ENCODE results near the gene EHBP1.

EHBP1 gene

DNA sequence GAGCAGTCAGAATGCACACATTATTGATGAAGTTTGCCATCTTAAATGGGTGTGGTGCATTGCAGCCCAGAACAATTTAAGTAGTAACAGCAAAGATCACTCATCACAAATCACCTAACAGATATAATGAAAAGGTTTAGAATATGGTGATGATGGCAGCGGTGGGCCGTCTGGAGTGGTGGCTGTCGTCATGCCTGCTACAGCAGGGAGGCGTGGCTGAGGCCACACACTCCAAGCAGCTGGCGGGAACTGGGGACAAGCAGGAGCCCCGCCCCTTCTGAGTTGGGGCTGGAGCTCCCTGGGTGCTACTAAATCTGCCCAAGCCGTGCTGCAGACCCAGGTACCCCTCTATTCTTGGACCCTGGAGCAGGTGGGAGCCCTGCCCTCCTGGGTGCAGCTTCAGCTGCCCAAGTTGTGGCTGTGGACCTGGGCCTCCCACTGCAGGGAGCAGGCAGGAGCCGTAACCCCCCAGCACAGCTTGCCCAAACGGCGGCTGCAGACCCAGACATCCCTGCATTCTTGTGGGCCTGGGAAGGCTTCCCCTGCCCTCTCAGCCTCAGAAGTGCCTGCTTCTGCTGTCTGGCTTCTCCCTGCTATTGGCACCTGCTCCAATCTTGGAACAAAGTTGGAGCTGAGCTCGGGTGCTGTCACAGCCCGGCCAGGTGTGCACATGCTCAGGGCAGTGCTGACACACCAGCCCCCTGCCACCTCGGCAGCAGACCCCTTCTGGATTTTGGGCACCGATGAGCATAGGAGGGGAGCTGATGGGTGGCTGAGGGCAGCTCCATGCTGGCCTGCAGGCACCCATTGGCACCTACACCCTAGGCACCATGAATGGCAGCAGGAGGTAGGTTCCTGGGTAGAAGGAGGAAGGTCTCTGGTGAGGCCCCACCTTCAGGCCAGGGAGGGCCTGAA, 149.3 kb downstream of the EHBP1 start:
- Histone ChIP-seq H3K9me2 (replicated peaks; ENCODE audit: low read depth, low read length) (no peaks in the 10 kb centered on the region), H3K27me3 (ENCODE audit: insufficient read depth, low read length, poor library complexity, severe bottlenecking) (no peaks in the 10 kb centered on the region), H3K36me3 (ENCODE audit: insufficient read depth, low read length) (no peaks in the 10 kb centered on the region; the same call in 1 of the 2 replicates), H2AFZ (ENCODE audit: low read length) (no peak overlapping the region), H3K4me1 (ENCODE audit: insufficient read depth, low read length, poor library complexity, severe bottlenecking) (no peaks in the 10 kb centered on the region), H3K4me3 (ENCODE audit: low read length, poor library complexity, severe bottlenecking) (no peak overlapping the region), H3K9me3 (ENCODE audit: insufficient read depth, low read depth, low read length) (no peaks in the 10 kb centered on the region), H3K9ac (ENCODE audit: low read depth, low read length, poor library complexity, severe bottlenecking) (no peak overlapping the region), H3F3A (ENCODE audit: low read depth) (no peaks in the 10 kb centered on the region), H3K4me2 (ENCODE audit: low read depth, low read length, poor library complexity, severe bottlenecking) (no peak overlapping the region), H3K79me2 (ENCODE audit: insufficient read depth, low read length) (no peaks in the 10 kb centered on the region), H4K20me1 (ENCODE audit: insufficient read depth, low read length, poor library complexity, severe bottlenecking) (no peaks in the 10 kb centered on the region)
- TF ChIP-seq EZH2phosphoT487 (IDR thresholded peaks at IDR 0.05; ENCODE audit: borderline replicate concordance) = no peak

DNA sequence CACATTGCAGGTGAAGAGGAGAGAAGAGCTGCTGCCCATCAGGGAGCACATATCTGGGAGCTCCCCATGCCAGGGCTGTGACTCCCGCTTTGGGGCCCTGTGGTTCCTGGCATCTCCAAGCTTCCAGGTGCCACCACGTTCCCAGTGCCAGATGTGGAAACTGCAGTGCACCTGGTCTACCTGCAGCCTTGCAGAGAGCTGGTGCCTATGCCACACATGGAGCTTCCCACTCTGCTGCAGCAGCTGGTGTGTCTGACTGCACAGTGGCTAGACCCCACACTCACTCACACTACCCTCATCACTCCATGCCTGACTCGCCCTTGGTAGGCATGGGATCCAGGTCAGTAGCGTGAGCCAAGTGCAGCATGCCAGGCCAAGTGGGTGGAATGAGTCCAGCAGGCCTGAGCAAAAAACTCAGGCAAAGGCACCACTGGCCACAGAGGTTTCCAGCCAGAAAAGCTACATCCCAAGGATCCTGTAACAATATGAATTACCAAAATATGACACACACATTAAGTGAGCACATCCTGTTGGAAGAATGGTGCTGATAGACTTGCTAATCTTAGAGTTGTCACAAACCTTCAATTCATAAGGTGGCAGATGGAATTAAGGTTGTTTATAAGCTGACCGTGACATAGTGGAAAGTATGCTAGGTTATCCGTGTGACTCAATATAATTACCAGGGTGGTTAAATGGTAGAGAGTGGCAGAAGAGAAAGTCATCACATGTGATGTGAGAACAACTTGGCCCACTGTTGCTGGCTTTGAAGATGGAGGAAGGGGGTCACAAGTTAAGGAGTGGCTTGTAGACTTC, 150.9 kb downstream of the EHBP1 start:
- Histone ChIP-seq H2AFZ (ENCODE audit: low read length) (no peak overlapping the region), H3K79me2 (ENCODE audit: insufficient read depth, low read length) (no peaks in the 10 kb centered on the region), H3K9me3 (ENCODE audit: insufficient read depth, low read depth, low read length) (no peaks in the 10 kb centered on the region), H3K9me2 (replicated peaks; ENCODE audit: low read depth, low read length) (no peaks in the 10 kb centered on the region), H4K20me1 (ENCODE audit: insufficient read depth, low read length, poor library complexity, severe bottlenecking) (no peaks in the 10 kb centered on the region), H3K4me1 (ENCODE audit: insufficient read depth, low read length, poor library complexity, severe bottlenecking) (no peaks in the 10 kb centered on the region), H3F3A (ENCODE audit: low read depth) (no peaks in the 10 kb centered on the region), H3K27me3 (ENCODE audit: insufficient read depth, low read length, poor library complexity, severe bottlenecking) (no peaks in the 10 kb centered on the region), H3K4me3 (ENCODE audit: low read length, poor library complexity, severe bottlenecking) (no peak overlapping the region), H3K36me3 (ENCODE audit: insufficient read depth, low read length) (no peaks in the 10 kb centered on the region; the same call in 1 of the 2 replicates), H3K9ac (ENCODE audit: low read depth, low read length, poor library complexity, severe bottlenecking) (no peak overlapping the region), H3K4me2 (ENCODE audit: low read depth, low read length, poor library complexity, severe bottlenecking) (no peak overlapping the region)
- TF ChIP-seq, protein P1, sequence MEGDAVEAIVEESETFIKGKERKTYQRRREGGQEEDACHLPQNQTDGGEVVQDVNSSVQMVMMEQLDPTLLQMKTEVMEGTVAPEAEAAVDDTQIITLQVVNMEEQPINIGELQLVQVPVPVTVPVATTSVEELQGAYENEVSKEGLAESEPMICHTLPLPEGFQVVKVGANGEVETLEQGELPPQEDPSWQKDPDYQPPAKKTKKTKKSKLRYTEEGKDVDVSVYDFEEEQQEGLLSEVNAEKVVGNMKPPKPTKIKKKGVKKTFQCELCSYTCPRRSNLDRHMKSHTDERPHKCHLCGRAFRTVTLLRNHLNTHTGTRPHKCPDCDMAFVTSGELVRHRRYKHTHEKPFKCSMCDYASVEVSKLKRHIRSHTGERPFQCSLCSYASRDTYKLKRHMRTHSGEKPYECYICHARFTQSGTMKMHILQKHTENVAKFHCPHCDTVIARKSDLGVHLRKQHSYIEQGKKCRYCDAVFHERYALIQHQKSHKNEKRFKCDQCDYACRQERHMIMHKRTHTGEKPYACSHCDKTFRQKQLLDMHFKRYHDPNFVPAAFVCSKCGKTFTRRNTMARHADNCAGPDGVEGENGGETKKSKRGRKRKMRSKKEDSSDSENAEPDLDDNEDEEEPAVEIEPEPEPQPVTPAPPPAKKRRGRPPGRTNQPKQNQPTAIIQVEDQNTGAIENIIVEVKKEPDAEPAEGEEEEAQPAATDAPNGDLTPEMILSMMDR (conservative IDR thresholded peaks at IDR 0.05; ENCODE audit: low read length) = no peak
- no peak for TF ChIP-seq EZH2phosphoT487 (IDR thresholded peaks at IDR 0.05; ENCODE audit: borderline replicate concordance)

DNA sequence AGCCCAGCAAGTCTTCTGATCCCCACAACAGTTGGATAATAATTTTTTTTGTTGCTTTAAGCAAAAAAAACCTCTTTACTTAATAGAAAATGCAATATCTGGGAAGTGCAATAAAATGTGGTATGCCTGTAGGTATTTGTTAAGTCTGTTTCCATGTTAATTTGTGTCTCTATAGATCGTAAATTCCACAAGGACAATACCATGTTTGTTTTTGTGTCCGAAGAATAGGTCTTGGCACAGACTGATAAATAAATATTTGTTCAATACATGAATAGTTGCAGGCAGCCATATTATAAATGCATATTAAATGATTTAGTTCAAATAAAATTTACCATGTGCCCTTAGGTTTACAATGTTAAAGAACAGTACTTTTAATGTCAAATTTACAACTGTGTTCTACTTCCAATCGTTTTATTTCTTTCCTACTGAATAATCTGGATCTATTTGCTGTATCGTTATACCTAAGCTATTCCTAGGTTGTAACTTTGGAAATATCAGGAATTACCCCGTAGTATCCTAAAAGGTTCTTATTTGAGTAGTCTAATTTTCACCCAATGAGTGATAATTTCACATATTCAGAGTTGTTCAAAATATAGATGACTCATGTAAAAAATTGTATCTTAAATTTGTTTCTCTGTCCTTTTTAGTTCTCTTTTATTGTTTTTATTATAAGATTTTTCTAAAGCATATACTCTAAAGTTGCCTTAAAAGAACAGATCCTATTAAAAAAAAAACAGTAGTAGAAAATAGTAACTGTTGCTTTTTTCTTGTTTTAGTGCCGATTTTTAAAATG, 151.8 kb downstream of the EHBP1 start:
- Histone ChIP-seq H3K79me2 (ENCODE audit: insufficient read depth, low read length) (no peaks in the 10 kb centered on the region), H3K4me3 (ENCODE audit: low read length, poor library complexity, severe bottlenecking) (no peak overlapping the region), H3F3A (ENCODE audit: low read depth) (no peaks in the 10 kb centered on the region), H2AFZ (ENCODE audit: low read length) (no peak overlapping the region), H3K9ac (ENCODE audit: low read depth, low read length, poor library complexity, severe bottlenecking) (no peak overlapping the region), H3K9me3 (ENCODE audit: insufficient read depth, low read depth, low read length) (no peaks in the 10 kb centered on the region), H3K27me3 (ENCODE audit: insufficient read depth, low read length, poor library complexity, severe bottlenecking) (no peaks in the 10 kb centered on the region), H3K36me3 (ENCODE audit: insufficient read depth, low read length) (no peaks in the 10 kb centered on the region; the same call in 1 of the 2 replicates), H3K4me1 (ENCODE audit: insufficient read depth, low read length, poor library complexity, severe bottlenecking) (no peaks in the 10 kb centered on the region), H3K4me2 (ENCODE audit: low read depth, low read length, poor library complexity, severe bottlenecking) (no peak overlapping the region), H3K9me2 (replicated peaks; ENCODE audit: low read depth, low read length) (no peaks in the 10 kb centered on the region), H4K20me1 (ENCODE audit: insufficient read depth, low read length, poor library complexity, severe bottlenecking) (no peaks in the 10 kb centered on the region)
- TF ChIP-seq EZH2phosphoT487 (IDR thresholded peaks at IDR 0.05; ENCODE audit: borderline replicate concordance) = no peak
- TF ChIP-seq, protein P1 (conservative IDR thresholded peaks at IDR 0.05; ENCODE audit: low read length) = no peak
